Colonic mucosa (tissue), 4 donors: Measurements from ENCODE around the gene ZNF587B. TPM values are rescaled to one million over a fixed set of nuclear protein-coding genes. Genes with fewer than 3 reads are reported as not detected.
A peak's percentile ranks its signal among the peaks of the same experiment; 100 is the strongest.
"Not testable (repeated sequence)": the region's sequence is repeated elsewhere in the genome, so short reads cannot be mapped to it uniquely, and the experiment has no call there.

ENCODE experiments used
- DNase-seq: peaks from one replicate; pipeline ENCODE4 v3.0.0-alpha.2; 2020
- H3K27ac ChIP-seq: fragments of 200-600 bp; one replicate; pipeline ENCODE4 v1.8.0; 2021
- H3K27me3 ChIP-seq: fragments of 200-600 bp; one replicate; pipeline ENCODE4 v1.8.0; 2021
- H3K36me3 ChIP-seq: fragments of 200-600 bp; one replicate; pipeline ENCODE4 v1.8.0; 2021
- H3K4me1 ChIP-seq: fragments of 200-600 bp; one replicate; pipeline ENCODE4 v1.8.0; 2021; ENCODE audit warnings: mild to moderate bottlenecking
- H3K4me3 ChIP-seq: fragments of 200-600 bp; one replicate; pipeline ENCODE4 v1.8.0; 2021
- H3K9ac ChIP-seq, 2 donors: one replicate each; pipeline ENCODE4 v1.7.0; 2013; ENCODE audit warnings: control low read depth in 2 of 2, low read depth in 2 of 2, low read length in 2 of 2
- H3K9me3 ChIP-seq: fragments of 200-600 bp; one replicate; pipeline ENCODE4 v1.8.0; 2021
- CTCF ChIP-seq: fragments of 200-600 bp; IDR thresholded peaks from one replicate; pipeline ENCODE4 v1.8.0; 2022; ENCODE audit warnings: antibody characterized with exemption, mild to moderate bottlenecking
- intact Hi-C: fragments of 100-400 bp; cut with DNase I; formaldehyde crosslinking; loops from one replicate; pipeline ENCODE4 v1.14.1; 2022
- total RNA-seq, 2 donors: library from RNA; stranded (reverse); fragmentation: NEBNext Ultra II Directional in 1 of 2; extraction: Animal tissue kit (Norgen Biotek cat#: 25700) in 1 of 2; gene quantifications; one replicate each; pipeline ENCODE4 v1.2.1, GENCODE V29; 2021
- donor health status: healthy.
- donor health status: DM: no; HTN: no; CAD: no.
- donor health status: DM: no; HTN: no; CAD: no.

ZNF587B gene
- total RNA-seq, 2 donors from 2014 or later = 12.5 to 22.3 TPM

GRCh38 chr19:57888560-57889231 is 58.6 kb downstream of the ZNF587B start, which contains the start of gene ZNF814:
Gene ZNF814 (minus strand): TSS chr19:57889037. CDS start chr19:57888802, 235 bp downstream.
- TF ChIP-seq CTCF = no peak
- intact Hi-C loops = no loop called here

GRCh38 chr19:57890706-57891105 is 60.6 kb downstream of the ZNF587B start:
- H3K4me3 ChIP-seq, H3K4me1 ChIP-seq, H3K27ac ChIP-seq, H3K36me3 ChIP-seq, DNase-seq, H3K9ac ChIP-seq, intact Hi-C loops, H3K27me3 ChIP-seq, H3K9me3 ChIP-seq: not testable (repeated sequence)

More at GRCh38 chr19:57888560-57889231, 58.6 kb downstream of the ZNF587B start, which contains the start of gene ZNF814:
- no peaks in the 10 kb centered on the region for H3K36me3 ChIP-seq
- peak within 1 kb of the TSS; percentile 34 for H3K4me3 ChIP-seq
- H3K27ac ChIP-seq = no peak within 1 kb of the TSS
- no peaks in the 10 kb centered on the region for H3K27me3 ChIP-seq
- H3K4me1 ChIP-seq = no peaks in the 10 kb centered on the region
- peak within 1 kb of the TSS; percentile 48 to 83 for H3K9ac ChIP-seq
- H3K9me3 ChIP-seq = no peaks in the 10 kb centered on the region
- DNase-seq = peak; percentile 90

Other genes with a start within 250 kb of the ZNF587B start
- gene ZIK1, start 246.2 kb upstream of the ZNF587B start, total RNA-seq = 1 to 10 TPM; 1.3 to 1.8 TPM
- gene ZNF530, start 230.4 kb upstream of the ZNF587B start, total RNA-seq = 1 to 10 TPM; 1.2 to 4.1 TPM
- 1 to 10 TPM; 5.8 to 7.7 TPM for gene ZNF134, start 216.1 kb upstream of the ZNF587B start, total RNA-seq
- gene ZNF211, start 197.1 kb upstream of the ZNF587B start, total RNA-seq = 1 to 10 TPM; 6.0 to 6.1 TPM
- gene ZSCAN4, start 161.4 kb upstream of the ZNF587B start, total RNA-seq = not detected
- gene ZNF551, start 148.3 kb upstream of the ZNF587B start, total RNA-seq = 1 to 10 TPM; 4.7 to 5.9 TPM
- gene ZNF154, start 121.1 kb upstream of the ZNF587B start, total RNA-seq = 1 to 10 TPM in 1 of 2 donors, under 1 TPM in 1; 0.67 to 2.0 TPM
- gene ZNF671, start 102.7 kb upstream of the ZNF587B start, total RNA-seq = 1 to 10 TPM; 2.9 TPM
- gene ZNF776, start 83.5 kb upstream of the ZNF587B start, total RNA-seq = 10 to 100 TPM; 13.5 to 14.5 TPM
- 10 to 100 TPM; 13.1 to 17.6 TPM for gene ZNF586, start 60.6 kb upstream of the ZNF587B start, total RNA-seq
- gene ZNF552, start 15.4 kb upstream of the ZNF587B start, total RNA-seq = 10 to 100 TPM; 21.7 to 24.8 TPM
- 10 to 100 TPM; 46.4 to 70.7 TPM for gene ZNF587, start 19.6 kb downstream of the ZNF587B start, total RNA-seq
- 10 to 100 TPM in 1 of 2 donors, 1 to 10 TPM in 1; 7.1 to 25.5 TPM for gene ZNF814, start 58.7 kb downstream of the ZNF587B start, total RNA-seq
- gene ZNF417, start 86.3 kb downstream of the ZNF587B start, total RNA-seq = 10 to 100 TPM in 1 of 2 donors, 1 to 10 TPM in 1; 9.6 to 17.5 TPM
- gene ZNF418, start 105.1 kb downstream of the ZNF587B start, total RNA-seq = 1 to 10 TPM; 1.1 to 5.3 TPM
- gene ZNF256, start 117.4 kb downstream of the ZNF587B start, total RNA-seq = 1 to 10 TPM; 3.0 to 3.5 TPM
- gene C19orf18, start 144.2 kb downstream of the ZNF587B start, total RNA-seq = under 1 TPM; 0.27 to 0.86 TPM
- 10 to 100 TPM in 1 of 2 donors, 1 to 10 TPM in 1; 8.7 to 12.2 TPM for gene ZNF606, start 172.5 kb downstream of the ZNF587B start, total RNA-seq
- gene ZSCAN1, start 203.7 kb downstream of the ZNF587B start, total RNA-seq = not detected
- gene ZNF135, start 229.0 kb downstream of the ZNF587B start, total RNA-seq = 1 to 10 TPM; 1.1 to 1.4 TPM